ENCODE measurements around the gene ZNF431. TPM values are rescaled to one million over a fixed set of nuclear protein-coding genes. Genes with fewer than 3 reads are reported as not detected.

The ZNF431 gene
- total RNA-seq (40.7 and 50.0 TPM in 2 replicates), polyA plus RNA-seq (19.8 and 22.3 TPM in 2 replicates), polyA minus RNA-seq (15.7 and 25.8 TPM in 2 replicates)
- 38.5 TPM for total RNA-seq (2013)

DNA sequence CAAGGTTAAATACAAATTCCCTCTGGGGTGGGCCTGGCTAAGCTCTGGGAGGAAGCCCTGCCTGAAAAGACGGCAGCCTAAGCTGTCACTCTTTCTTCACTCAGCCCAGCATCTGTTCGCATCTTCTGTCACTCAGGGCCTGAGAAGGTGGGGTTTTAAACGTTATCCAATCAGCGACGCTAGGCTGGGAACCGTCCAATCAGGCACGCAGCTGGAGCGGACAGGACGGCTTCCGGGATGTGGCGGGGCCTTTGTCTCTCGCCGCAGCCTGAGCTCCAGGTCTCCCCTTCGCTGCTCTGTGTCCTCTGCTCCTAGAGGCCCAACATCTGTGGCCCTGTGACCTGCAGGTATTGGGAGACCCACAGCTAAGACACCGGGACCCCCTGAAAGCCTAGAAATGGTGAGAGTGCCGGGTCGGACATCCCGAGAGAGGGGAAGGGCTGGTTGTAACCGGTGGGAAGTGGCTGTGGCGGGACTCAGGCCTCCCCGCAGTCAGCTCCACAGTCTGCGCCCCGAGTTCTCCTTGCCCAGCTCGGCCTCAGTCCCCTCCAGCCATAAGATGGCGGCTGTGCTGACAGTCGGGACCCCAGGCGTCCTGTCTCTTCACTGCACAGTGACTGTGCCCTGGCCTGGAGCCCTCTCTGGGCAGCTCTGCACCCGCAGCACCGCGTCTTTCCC, at the start of gene ZNF431:
Gene ZNF431 (plus strand): TSS at position 254 of the 678 bp plus-strand sequence. CDS start 144 bp downstream, at position 398.
- H3K4me3 Mint-ChIP-seq, result peak within 1 kb of the TSS; percentile 98
- peaks cover 0 to 1% (median 0%) of the 10 kb centered on the region in 3 donors for H3K9me3 ChIP-seq (ENCODE audit: control extremely low read depth in 1 of 3, control insufficient read depth in 2 of 3, insufficient read depth in 1 of 3, low read length in 2 of 3)
- H3K27me3 Mint-ChIP-seq, result no peaks in the 10 kb centered on the region
- CTCF ChIA-PET, result interaction anchor here (0.6 to 1.5 kb wide), 3 partner anchors 122 to 363 kb away, joined by 3 read pairs; partner anchors contain the start of gene ZNF430
- H3K9ac ChIP-seq (ENCODE audit: low read length), result peak within 1 kb of the TSS; percentile 86
- POLR2A ChIA-PET, result interaction anchor here (0.6 to 1.5 kb wide), 6 partner anchors 122 to 1361 kb away, joined by 3 to 8 read pairs (median 4); partner anchors contain the start of genes ZNF100, ZNF430 and ZNF708
- TF ChIP-seq EZH2 (IDR thresholded peaks at IDR 0.05; ENCODE audit: borderline replicate concordance, insufficient read depth, low read depth, low read length, poor library complexity, severe bottlenecking), result no peak
- TF ChIP-seq, protein P1, sequence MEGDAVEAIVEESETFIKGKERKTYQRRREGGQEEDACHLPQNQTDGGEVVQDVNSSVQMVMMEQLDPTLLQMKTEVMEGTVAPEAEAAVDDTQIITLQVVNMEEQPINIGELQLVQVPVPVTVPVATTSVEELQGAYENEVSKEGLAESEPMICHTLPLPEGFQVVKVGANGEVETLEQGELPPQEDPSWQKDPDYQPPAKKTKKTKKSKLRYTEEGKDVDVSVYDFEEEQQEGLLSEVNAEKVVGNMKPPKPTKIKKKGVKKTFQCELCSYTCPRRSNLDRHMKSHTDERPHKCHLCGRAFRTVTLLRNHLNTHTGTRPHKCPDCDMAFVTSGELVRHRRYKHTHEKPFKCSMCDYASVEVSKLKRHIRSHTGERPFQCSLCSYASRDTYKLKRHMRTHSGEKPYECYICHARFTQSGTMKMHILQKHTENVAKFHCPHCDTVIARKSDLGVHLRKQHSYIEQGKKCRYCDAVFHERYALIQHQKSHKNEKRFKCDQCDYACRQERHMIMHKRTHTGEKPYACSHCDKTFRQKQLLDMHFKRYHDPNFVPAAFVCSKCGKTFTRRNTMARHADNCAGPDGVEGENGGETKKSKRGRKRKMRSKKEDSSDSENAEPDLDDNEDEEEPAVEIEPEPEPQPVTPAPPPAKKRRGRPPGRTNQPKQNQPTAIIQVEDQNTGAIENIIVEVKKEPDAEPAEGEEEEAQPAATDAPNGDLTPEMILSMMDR (IDR thresholded peaks at IDR 0.05), result no peak
- no peaks in the 10 kb centered on the region for H3K9me3 Mint-ChIP-seq (ENCODE audit: insufficient read depth)
- WGBS (ENCODE audit: insufficient coverage), result under 1% methylated on average over 30 of the region's 30 CpGs
- intact Hi-C loops (cut with micrococcal nuclease), result loop anchor here (1.0 to 10.0 kb wide), 7 partner anchors 121 to 625 kb away; partner anchors contain the start of genes ZNF100, ZNF430, ZNF493 and ZNF66
- peak within 1 kb of the TSS; percentile 81 for H3K4me2 ChIP-seq (replicated peaks; ENCODE audit: low read depth, low read length, poor library complexity, severe bottlenecking)
- peaks cover 6 to 10% of the 10 kb centered on the region in 2 donors for H3K4me1 ChIP-seq (ENCODE audit: control insufficient read depth in 2 of 2, insufficient read depth in 2 of 2, low read length in 2 of 2)
- H3K27ac ChIP-seq (ENCODE audit: low read length in 2 of 2), result peak within 1 kb of the TSS; percentile 80
- peaks cover 41% of the 10 kb centered on the region for H3K79me2 ChIP-seq (ENCODE audit: control insufficient read depth, insufficient read depth, low read length)
- H3K4me3 ChIP-seq (ENCODE audit: control extremely low read depth in 1 of 5, extremely low read depth in 1 of 5, insufficient read depth in 1 of 5, low read depth in 2 of 5, low read length in 4 of 5), result peak within 1 kb of the TSS; percentile 38 to 90 (median 78)
- H3K4me1 Mint-ChIP-seq, result peaks cover 27% of the 10 kb centered on the region
- ATAC-seq (ENCODE audit: low read depth) (peak; percentile 99), DNase-seq (peak; percentile 92)
- H3K27ac Mint-ChIP-seq, result peak within 1 kb of the TSS; percentile 95
- H3K27me3 ChIP-seq (replicated peaks in 1 of 4; ENCODE audit: control extremely low read depth in 1 of 4, control insufficient read depth in 3 of 4, insufficient read depth in 4 of 4, low read length in 3 of 4), result no peaks in the 10 kb centered on the region
- H4K20me1 ChIP-seq (ENCODE audit: control insufficient read depth, insufficient read depth, low read length, poor library complexity, severe bottlenecking), result no peaks in the 10 kb centered on the region
- peaks cover 0 to 28% of the 10 kb centered on the region in 2 experiments for H3K36me3 ChIP-seq (replicated peaks in 1 of 2; ENCODE audit: control extremely low read depth in 1 of 2, control insufficient read depth in 1 of 2, extremely low read depth in 1 of 2, insufficient read depth in 2 of 2, low read length in 1 of 2)
- peak within 1 kb of the TSS; percentile 76 for H2AFZ ChIP-seq (ENCODE audit: insufficient read depth, low read depth, low read length, poor library complexity, severe bottlenecking)

DNA sequence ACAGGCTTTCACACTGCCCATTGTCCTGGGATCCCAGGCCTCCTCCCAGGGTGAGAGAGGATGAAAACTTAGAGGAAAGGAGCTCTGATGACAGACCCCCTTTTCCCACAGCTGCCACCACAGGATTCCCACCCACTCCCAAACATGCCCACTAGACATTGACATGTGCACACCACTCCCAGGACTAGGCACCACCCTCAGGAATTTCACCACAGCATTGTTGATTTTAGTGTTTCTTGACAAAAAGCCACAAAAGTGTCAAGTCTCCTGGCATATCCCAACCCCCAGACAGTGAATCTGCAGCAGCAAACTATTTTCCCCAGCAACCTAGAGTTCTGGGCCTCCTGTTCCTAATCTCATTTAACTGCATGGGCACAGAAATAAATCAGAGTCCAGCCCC, 49.7 kb upstream of the ZNF431 start:
- ATAC-seq (ENCODE audit: low read depth) (no peak), DNase-seq (no peak)
- Histone ChIP-seq H3K4me3 (ENCODE audit: control extremely low read depth in 1 of 5, extremely low read depth in 1 of 5, insufficient read depth in 1 of 5, low read depth in 2 of 5, low read length in 4 of 5) (no peak overlapping the region), H3K4me1 (ENCODE audit: control insufficient read depth in 2 of 2, insufficient read depth in 2 of 2, low read length in 2 of 2) (no peaks in the 10 kb centered on the region), H3K27ac (ENCODE audit: low read length in 2 of 2) (no peak overlapping the region), H4K20me1 (ENCODE audit: control insufficient read depth, insufficient read depth, low read length, poor library complexity, severe bottlenecking) (no peaks in the 10 kb centered on the region), H3K79me2 (ENCODE audit: control insufficient read depth, insufficient read depth, low read length) (no peaks in the 10 kb centered on the region), H3K4me2 (replicated peaks; ENCODE audit: low read depth, low read length, poor library complexity, severe bottlenecking) (no peak overlapping the region), H3K9ac (ENCODE audit: low read length) (no peak overlapping the region), H3K27me3 (replicated peaks in 1 of 4; ENCODE audit: control extremely low read depth in 1 of 4, control insufficient read depth in 3 of 4, insufficient read depth in 4 of 4, low read length in 3 of 4) (no peaks in the 10 kb centered on the region), H3K9me3 (ENCODE audit: control extremely low read depth in 1 of 3, control insufficient read depth in 2 of 3, insufficient read depth in 1 of 3, low read length in 2 of 3) (no peaks in the 10 kb centered on the region), H2AFZ (ENCODE audit: insufficient read depth, low read depth, low read length, poor library complexity, severe bottlenecking) (no peak overlapping the region), H3K36me3 (replicated peaks in 1 of 2; ENCODE audit: control extremely low read depth in 1 of 2, control insufficient read depth in 1 of 2, extremely low read depth in 1 of 2, insufficient read depth in 2 of 2, low read length in 1 of 2) (peaks cover 0 to 2% of the 10 kb centered on the region in 2 experiments)
- POLR2A ChIA-PET, result no interaction called here
- no peak overlapping the region for H3K4me3 Mint-ChIP-seq
- intact Hi-C loops (cut with micrococcal nuclease), result no loop called here
- TF ChIP-seq EZH2 (IDR thresholded peaks at IDR 0.05; ENCODE audit: borderline replicate concordance, insufficient read depth, low read depth, low read length, poor library complexity, severe bottlenecking), result no peak
- TF ChIP-seq, protein P1 (IDR thresholded peaks at IDR 0.05), result no peak
- CTCF ChIA-PET, result no interaction called here
- no peaks in the 10 kb centered on the region for H3K9me3 Mint-ChIP-seq (ENCODE audit: insufficient read depth)
- no peaks in the 10 kb centered on the region for H3K27me3 Mint-ChIP-seq
- no peaks in the 10 kb centered on the region for H3K4me1 Mint-ChIP-seq
- no peak overlapping the region for H3K27ac Mint-ChIP-seq
